SK-N-SH treated with all-trans-retinoic acid at 6 μM for 48 hours (cell line): ENCODE results near the gene TRIM54.

Experiments used
- CREB5 ChIP-seq: fragments of 250-450 bp; sonication (Bioruptor Pico); IDR thresholded peaks from 2 replicates; pipeline ENCODE4 v1.5.1; 2020; ENCODE audit warnings: low read depth, mild to moderate bottlenecking, moderate library complexity
- ESRRG ChIP-seq: fragments of 250-450 bp; sonication (Bioruptor Pico); IDR thresholded peaks from 2 replicates; pipeline ENCODE4 v1.6.1; 2021; ENCODE audit warnings: mild to moderate bottlenecking
- PATZ1 ChIP-seq: fragments of 250-450 bp; sonication (Bioruptor Pico); IDR thresholded peaks from 2 replicates; pipeline ENCODE4 v1.8.0; 2020; ENCODE audit warnings: mild to moderate bottlenecking, moderate library complexity, borderline replicate concordance
- RARB ChIP-seq: fragments of 250-450 bp; sonication (Bioruptor Pico); IDR thresholded peaks from 2 replicates; pipeline ENCODE4 v1.8.0; 2021; ENCODE audit warnings: mild to moderate bottlenecking, moderate library complexity
- TCF4 ChIP-seq: fragments of 250-450 bp; sonication (Bioruptor Pico); IDR thresholded peaks from 2 replicates; pipeline ENCODE4 v1.8.0; 2021; ENCODE audit warnings: mild to moderate bottlenecking, moderate library complexity, borderline replicate concordance
- TOX ChIP-seq: fragments of 250-450 bp; sonication (Bioruptor Pico); IDR thresholded peaks from 2 replicates; pipeline ENCODE4 v1.8.0; 2021; ENCODE audit warnings: mild to moderate bottlenecking, moderate library complexity, borderline replicate concordance
- ZFP30 ChIP-seq: fragments of 450-650 bp; formaldehyde crosslinking; IDR thresholded peaks from 2 replicates; pipeline ENCODE4 v1.5.0; 2022; ENCODE audit warnings: mild to moderate bottlenecking, moderate library complexity
- ZNF565 ChIP-seq: fragments of 450-650 bp; formaldehyde crosslinking; conservative IDR thresholded peaks from 2 replicates; pipeline ENCODE4 v1.5.0; 2020; ENCODE audit warnings: low read depth, mild to moderate bottlenecking, moderate library complexity
- ZNF8 ChIP-seq: fragments of 450-650 bp; formaldehyde crosslinking; IDR thresholded peaks from 2 replicates; pipeline ENCODE4 v1.5.0; 2020; ENCODE audit warnings: mild to moderate bottlenecking, moderate library complexity

GRCh38 chr2:27314709-27315108 lies 32.5 kb downstream of the TRIM54 start:
- TF ChIP-seq TCF4 (CRISPR knock-in tag) (no peak), ZNF565 (CRISPR knock-in tag) (no peak), CREB5 (CRISPR knock-in tag) (no peak), PATZ1 (CRISPR knock-in tag) (no peak), ZFP30 (CRISPR knock-in tag) (no peak), TOX (CRISPR knock-in tag) (no peak), ZNF8 (CRISPR knock-in tag) (no peak), RARB (CRISPR knock-in tag) (no peak), ESRRG (CRISPR knock-in tag) (no peak)
